ENCODE results near the gene SMYD3.
"Not testable (repeated sequence)": the region's sequence is repeated elsewhere in the genome, so short reads cannot be mapped to it uniquely, and the experiment has no call there.

The SMYD3 gene

GRCh38 chr1:246404078-246404477 is 103.0 kb downstream of the SMYD3 start:
- DNase-seq = no peak

GRCh38 chr1:246398126-246398813 is 108.8 kb downstream of the SMYD3 start:
- DNase-seq = no peak

GRCh38 chr1:246397046-246397445 is 110.0 kb downstream of the SMYD3 start:
- DNase-seq = no peak

GRCh38 chr1:246396322-246396721 is 110.8 kb downstream of the SMYD3 start:
- DNase-seq = no peak

GRCh38 chr1:246394121-246394520 is 113.0 kb downstream of the SMYD3 start:
- DNase-seq = no peak

GRCh38 chr1:246390855-246391254 is 116.2 kb downstream of the SMYD3 start:
- DNase-seq = no peak

GRCh38 chr1:246384616-246385015 is 122.5 kb downstream of the SMYD3 start:
- no peak for DNase-seq

- no peak for DNase-seq
Measured at GRCh38 chr1:246383791-246384190, 123.3 kb downstream of the SMYD3 start.

- no peak for DNase-seq
Measured at GRCh38 chr1:246383239-246383589, 123.9 kb downstream of the SMYD3 start.

GRCh38 chr1:246382589-246383238 is 124.4 kb downstream of the SMYD3 start:
- DNase-seq = no peak

GRCh38 chr1:246381452-246381851 is 125.6 kb downstream of the SMYD3 start:
- DNase-seq = no peak

GRCh38 chr1:246377625-246378153 is 129.4 kb downstream of the SMYD3 start:
- no peak for DNase-seq

- no peak for DNase-seq
Measured at GRCh38 chr1:246373828-246374569, 133.1 kb downstream of the SMYD3 start.

GRCh38 chr1:246372559-246372958 is 134.5 kb downstream of the SMYD3 start:
- DNase-seq = no peak

- no peak for DNase-seq
Measured at GRCh38 chr1:246367041-246367440, 140.0 kb downstream of the SMYD3 start.

- DNase-seq = no peak
Measured at GRCh38 chr1:246365708-246366107, 141.4 kb downstream of the SMYD3 start.

- peak; percentile 3 for DNase-seq
Measured at GRCh38 chr1:246364415-246364941, 142.6 kb downstream of the SMYD3 start.

GRCh38 chr1:246357014-246357598 is 150.0 kb downstream of the SMYD3 start:
- not testable (repeated sequence) for DNase-seq

GRCh38 chr1:246355411-246356230 is 151.5 kb downstream of the SMYD3 start:
- no peak for DNase-seq

GRCh38 chr1:246351721-246352120 is 155.4 kb downstream of the SMYD3 start:
- no peak for DNase-seq

- DNase-seq = no peak
Measured at GRCh38 chr1:246350745-246351144, 156.3 kb downstream of the SMYD3 start.

GRCh38 chr1:246343937-246344336 is 163.1 kb downstream of the SMYD3 start:
- no peak for DNase-seq
